Activated CD4-positive, alpha-beta T cell treated with anti-CD3 and anti-CD28 coated beads, Interleukin-2, amount 50 U/mL, for 48 hours (primary cell): Measurements from ENCODE around the gene DEXI.
"Not testable (repeated sequence)": the region's sequence is repeated elsewhere in the genome, so short reads cannot be mapped to it uniquely, and the experiment has no call there.

Experiments
- DNase-seq, 2 experiments: peaks; one replicate each; pipeline ENCODE4 v3.0.0-alpha.2; 2020

The DEXI gene

GRCh38 chr16:10967986-10968385 is 25.7 kb upstream of the DEXI start:
- DNase-seq, result no peak

DNA sequence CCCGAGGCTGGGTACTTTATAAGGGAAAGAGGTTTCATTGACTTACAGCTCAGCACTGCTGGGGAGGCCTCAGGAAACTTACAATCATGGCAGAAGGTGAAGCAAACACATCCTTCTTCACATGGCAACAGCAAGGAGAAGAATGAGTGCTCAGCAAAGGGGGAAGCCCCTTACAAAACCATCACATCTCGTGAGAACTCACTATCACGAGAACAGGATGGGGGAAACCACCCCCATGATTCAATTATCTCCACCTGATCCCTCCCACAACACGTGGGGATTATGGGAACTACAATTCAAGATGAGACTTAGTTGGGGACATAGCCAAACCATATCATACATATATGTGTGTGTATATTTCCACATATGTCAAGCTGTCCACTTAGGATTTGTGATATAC is 24.3 kb upstream of the DEXI start:
- DNase-seq, result peak in 1 of 2 experiments; percentile 49

DNA sequence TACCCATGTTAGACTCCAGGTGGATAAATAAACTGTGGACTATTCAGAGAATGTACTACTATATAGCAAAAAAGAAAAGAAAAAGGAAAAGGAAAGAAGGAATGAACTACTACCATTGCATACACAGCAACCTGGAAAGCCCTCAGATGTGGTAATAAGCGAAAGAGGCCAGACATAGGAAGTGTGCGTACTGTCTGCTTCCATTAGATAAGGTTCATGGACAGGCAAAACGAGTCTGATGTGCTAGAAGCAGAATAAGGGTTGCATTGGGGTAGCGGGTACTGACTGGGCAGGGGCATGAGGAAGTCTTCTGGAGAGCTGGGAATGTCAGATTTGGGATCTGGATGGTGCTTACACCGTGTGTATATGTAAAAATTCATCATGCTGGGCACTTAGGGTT is 23.9 kb upstream of the DEXI start:
- no peak for DNase-seq

DNA sequence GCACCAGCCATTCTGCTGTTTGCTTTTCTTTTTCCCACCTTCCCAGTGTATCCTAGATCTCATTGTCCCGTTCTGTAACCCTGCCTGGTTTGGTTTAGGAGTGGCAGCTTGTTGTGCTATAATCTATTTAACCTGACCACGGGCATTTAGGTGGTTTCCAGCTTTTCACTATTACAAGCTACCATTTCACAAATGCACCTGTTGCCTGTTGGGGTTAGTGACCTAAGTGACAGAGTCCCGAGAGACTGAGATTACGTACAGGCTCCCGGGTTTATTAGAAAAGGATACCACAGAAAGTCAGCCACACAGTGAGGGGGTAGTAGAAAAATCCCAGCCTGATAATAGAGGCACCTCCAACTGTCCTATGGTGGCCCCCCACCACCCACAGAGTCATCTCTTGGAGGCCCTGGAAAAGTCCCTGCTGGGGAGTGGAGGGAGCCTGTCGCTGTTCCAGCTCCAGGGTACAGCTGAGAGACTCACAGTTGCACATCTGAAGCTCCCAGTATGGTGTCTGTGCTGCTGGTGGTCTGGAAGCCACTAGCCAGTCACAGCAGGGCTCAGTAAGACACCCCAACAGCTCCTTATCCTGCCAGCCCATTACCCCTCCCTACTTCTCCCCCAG is 23.3 kb upstream of the DEXI start:
- peak; percentile 52 to 72 for DNase-seq

DNA sequence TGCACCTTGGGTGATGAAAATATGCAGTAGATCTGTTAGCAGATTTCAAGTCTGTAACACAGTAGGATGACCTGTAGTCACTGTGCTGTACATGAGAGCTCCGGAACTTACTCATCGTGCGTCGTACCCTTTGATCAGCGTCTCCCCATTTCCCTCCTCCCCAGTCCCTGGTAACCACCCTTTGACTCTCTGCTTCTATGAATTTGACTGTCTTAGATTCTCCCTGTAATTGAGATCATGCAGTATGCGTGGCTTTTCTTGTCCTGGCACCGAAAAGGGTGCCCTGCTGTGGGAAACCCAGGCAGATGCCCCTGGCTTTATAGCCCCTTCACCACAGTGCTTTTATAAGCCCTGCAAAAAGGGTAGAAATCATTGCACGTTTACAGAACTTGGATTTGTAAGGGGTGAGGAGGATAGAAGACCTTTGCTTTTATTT is 22.6 kb upstream of the DEXI start:
- peak; percentile 60 to 78 for DNase-seq

DNA sequence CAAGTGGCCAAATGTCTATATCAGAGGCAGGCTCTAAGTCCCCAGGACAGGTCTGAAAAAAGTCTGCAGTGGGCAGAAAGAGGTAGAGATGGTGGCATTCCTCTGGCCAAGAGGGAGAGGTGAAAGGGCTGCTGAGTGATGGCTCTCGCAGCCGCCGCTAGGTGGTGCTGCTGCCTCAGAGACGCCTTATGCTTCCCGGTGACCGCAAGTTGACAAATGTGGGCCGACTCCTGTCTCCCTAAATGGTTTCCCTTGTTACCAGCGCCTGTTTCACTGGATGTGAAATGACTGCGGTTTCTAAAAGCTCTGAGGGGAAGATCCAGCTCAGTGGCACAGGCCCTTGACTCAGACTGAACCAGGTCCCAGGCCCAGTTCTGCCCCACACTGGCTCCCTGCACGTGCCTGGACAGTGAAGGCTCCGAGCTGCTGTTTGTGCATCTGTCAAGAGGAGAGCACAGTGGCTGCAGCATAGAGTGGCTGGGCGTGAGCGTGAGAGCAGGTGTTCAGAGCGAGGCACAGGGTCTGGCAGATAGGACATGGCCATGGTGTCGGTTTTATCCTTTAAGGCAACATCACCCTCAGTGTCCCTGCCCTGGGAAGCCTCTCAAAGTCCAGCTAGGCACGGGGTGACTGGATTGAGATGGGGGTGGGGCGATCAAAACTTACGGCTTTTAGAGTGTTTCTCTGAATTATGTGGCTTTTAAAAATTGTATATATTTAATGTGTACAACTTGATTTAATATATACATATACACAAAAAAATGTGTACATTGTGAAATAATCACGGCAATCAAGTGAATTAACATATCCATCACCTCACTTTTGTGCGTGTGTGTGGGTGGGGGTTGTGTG is 22.0 kb upstream of the DEXI start:
- peak; percentile 91 to 94 for DNase-seq

- peak in 1 of 2 experiments; percentile 61 for DNase-seq
Measured at GRCh38 chr16:10961231-10961630, 19.0 kb upstream of the DEXI start.

DNA sequence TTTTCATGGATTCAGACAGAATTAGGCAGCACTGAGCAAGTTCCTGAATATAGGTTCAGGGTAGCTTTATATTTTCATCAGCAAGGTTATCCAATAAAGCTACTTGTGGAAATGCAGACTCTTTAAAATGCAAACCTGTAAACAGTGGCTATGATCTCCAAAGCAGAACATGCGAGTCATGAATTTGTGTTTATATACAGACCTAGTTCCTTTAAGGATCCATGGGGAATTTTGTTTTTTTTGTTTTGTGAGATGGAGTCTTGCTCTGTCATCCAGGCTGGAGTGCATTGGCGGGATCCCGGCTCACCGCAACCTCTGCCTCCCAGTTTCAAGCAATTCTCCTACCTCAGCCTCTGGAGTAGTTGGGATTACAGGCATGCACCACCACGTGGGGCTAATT is 16.9 kb upstream of the DEXI start:
- DNase-seq, result no peak

GRCh38 chr16:10957771-10958482 is 15.7 kb upstream of the DEXI start:
- no peak for DNase-seq

- DNase-seq, result no peak
Measured at GRCh38 chr16:10954903-10955302, 12.6 kb upstream of the DEXI start.

GRCh38 chr16:10951026-10951425 is 8.8 kb upstream of the DEXI start:
- no peak for DNase-seq

- no peak for DNase-seq
Measured at GRCh38 chr16:10950393-10950792, 8.1 kb upstream of the DEXI start.

GRCh38 chr16:10949424-10949970 is 7.2 kb upstream of the DEXI start:
- no peak for DNase-seq

DNA sequence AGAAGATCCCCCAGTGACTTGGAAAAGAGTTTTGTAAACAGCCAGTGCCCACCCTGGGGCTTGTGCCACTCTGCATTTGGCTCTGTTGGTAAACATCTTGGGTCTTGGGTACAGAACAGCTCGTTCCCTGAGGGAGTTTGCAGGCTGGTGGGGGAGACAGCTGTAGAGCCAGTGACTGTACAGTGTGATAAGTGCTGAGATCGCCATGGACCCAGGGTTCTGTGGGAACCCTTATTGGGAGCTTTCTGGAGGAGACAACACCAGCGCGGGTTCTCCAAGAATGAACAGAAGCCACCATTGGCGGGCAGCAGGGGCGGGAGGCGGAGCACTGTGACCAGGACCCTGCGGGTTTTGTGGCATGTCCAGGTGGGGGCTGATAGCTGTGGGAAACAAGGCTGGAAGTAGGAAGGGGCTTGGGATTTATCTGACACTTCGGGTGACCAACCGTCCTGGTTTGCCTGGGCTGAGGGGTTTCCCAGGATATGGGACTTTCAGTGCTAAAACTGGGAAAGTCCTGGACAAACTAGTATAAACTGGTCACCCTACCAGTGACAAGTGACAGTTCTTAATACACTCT is 5.0 kb upstream of the DEXI start:
- DNase-seq, result no peak

DNA sequence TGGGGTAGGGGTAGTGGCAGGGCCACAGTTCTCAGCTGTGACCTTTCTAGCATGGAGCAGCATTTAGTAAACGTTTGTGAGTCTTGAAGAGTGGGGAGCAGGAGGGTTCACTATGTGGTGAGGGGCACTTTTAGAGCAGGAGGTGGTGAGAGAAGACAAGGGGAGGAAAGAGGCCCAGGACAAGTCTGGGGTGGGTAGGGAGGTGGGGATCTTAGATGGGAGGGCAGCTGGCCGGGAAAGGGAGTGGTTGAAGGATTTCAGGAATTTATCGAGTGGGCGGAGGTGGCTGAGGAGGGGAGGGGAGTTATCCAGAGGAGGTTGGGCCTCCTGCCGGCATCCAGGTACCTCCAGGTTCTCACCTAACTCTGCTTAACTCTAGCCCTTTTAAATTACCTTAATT is 4.0 kb upstream of the DEXI start:
- no peak for DNase-seq

- no peak for DNase-seq
Measured at GRCh38 chr16:10945065-10945787, 3.0 kb upstream of the DEXI start.

DNA sequence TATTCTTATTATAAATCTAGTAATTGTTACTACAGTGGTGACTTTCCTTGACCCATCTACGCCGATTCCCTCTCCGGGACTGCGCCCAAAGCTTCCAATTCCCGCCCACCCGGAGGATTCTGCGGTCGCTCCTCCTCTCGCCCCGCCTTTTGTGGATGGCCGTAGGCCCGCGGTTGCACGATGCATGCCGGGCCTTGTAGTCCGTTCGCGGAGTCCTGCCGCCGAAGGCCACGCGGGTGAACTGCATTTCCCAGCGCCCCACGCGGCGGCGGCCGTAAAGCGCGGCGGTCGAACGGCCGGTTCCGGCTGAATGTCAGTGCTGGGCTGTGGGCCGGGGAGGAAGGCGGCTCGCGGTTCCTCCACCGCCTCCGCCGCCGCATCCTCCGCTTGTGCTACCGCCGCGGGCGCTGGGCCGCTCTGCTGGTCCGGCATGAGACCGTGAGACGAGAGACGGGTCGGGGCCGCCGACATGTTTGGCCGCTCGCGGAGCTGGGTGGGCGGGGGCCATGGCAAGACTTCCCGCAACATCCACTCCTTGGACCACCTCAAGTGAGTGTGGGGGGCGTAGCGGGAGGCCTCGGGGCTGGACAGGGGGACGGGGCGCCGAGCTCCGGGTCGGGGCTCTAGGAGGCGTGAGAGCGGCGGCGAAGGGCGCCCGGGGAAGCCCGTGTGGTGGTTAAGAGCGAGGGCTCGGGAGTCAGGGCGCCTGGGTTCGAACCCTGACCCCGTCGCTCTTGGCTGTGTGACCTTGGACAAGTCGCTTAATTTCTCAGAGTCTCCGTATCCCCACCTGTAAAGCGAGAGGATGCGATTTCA is 2.2 kb upstream of the DEXI start, which contains the start of gene CLEC16A:
Gene CLEC16A (plus strand): TSS at position 316 of the 816 bp plus-strand sequence. CDS start 154 bp downstream, at position 470.
- DNase-seq, result peak; percentile 95 to 96

- DNase-seq, result no peak
Measured at GRCh38 chr16:10943064-10943353, 741 bp upstream of the DEXI start.

GRCh38 chr16:10941935-10942351 is 325 bp downstream of the DEXI start:
- DNase-seq, result not testable (repeated sequence)

DNA sequence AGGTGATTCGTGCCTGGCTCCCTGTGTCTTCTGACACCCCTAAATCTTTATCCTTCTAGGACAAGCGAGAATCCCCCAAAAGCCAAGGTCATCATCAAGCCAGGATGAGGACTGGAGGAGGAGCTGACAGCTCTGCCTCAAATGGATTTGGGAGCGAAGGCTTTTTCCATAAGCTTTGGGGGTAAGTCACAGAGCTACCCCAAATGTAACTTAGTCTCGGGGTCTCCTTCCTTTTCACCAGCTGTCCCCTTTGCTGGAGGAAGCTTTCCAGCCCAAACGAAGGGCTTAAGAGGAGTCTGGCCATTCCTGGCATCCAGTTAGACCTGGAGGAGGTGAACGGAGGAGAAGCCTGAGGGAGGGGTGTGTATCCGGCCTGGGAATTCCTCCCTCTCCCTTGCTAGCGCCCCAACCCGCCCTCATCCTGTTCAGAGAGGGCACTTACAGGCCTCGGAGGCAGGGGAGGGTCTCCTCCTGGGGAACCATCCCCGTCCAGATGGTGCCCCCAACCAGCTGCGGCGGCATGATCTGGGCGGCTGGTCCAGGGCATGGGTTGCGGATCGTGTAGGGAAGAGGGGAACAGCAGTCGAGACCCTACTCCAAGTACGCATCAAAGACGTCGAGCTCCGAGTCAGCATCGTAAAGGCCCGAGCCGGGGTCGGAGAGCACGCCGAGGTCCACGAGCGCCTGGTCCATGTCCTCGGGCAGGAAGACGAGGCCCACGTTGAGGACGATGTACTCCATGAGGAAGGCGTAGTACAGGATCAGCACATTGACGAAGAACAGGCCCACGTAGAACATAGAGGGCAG is 938 bp downstream of the DEXI start:
- no peak for DNase-seq
